NCI-H1694 (cell line): ENCODE data around the gene HCRTR2.
"Not testable (repeated sequence)": the region's sequence is repeated elsewhere in the genome, so short reads cannot be mapped to it uniquely, and the experiment has no call there.

ENCODE experiments used
- DNase-seq: peaks from one replicate; lab custom pipeline; 2025; lab: John Stamatoyannopoulos, UW

HCRTR2 gene

GRCh38 chr6:55174211-55175026 lies at the start of gene HCRTR2:
TSS of gene HCRTR2 (plus strand) at chr6:55174515. CDS start at chr6:55174588, 73 bp downstream.
- no peak for DNase-seq

- no peak for DNase-seq
Observed at GRCh38 chr6:55130806-55131324, 43.5 kb upstream of the HCRTR2 start.

- no peak for DNase-seq
Observed at GRCh38 chr6:55131616-55132015, 42.7 kb upstream of the HCRTR2 start.

- no peak for DNase-seq
Observed at GRCh38 chr6:55136916-55137315, 37.4 kb upstream of the HCRTR2 start.

GRCh38 chr6:55137929-55138693 lies 36.2 kb upstream of the HCRTR2 start:
- no peak for DNase-seq

GRCh38 chr6:55141611-55142010 lies 32.7 kb upstream of the HCRTR2 start:
- no peak for DNase-seq

GRCh38 chr6:55142610-55143009 lies 31.7 kb upstream of the HCRTR2 start:
- no peak for DNase-seq

- DNase-seq: no peak
Observed at GRCh38 chr6:55153284-55153683, 21.0 kb upstream of the HCRTR2 start.

GRCh38 chr6:55158784-55159183 lies 15.5 kb upstream of the HCRTR2 start:
- DNase-seq: not testable (repeated sequence)

- no peak for DNase-seq
Observed at GRCh38 chr6:55167860-55168259, 6.5 kb upstream of the HCRTR2 start.

- no peak for DNase-seq
Observed at GRCh38 chr6:55175078-55176049, 1.0 kb downstream of the HCRTR2 start.

GRCh38 chr6:55176958-55177357 lies 2.6 kb downstream of the HCRTR2 start:
- no peak for DNase-seq

- DNase-seq: no peak
Observed at GRCh38 chr6:55180258-55180657, 5.9 kb downstream of the HCRTR2 start.

- no peak for DNase-seq
Observed at GRCh38 chr6:55182016-55182650, 7.8 kb downstream of the HCRTR2 start.

- no peak for DNase-seq
Observed at GRCh38 chr6:55184782-55185530, 10.6 kb downstream of the HCRTR2 start.

GRCh38 chr6:55198715-55199114 lies 24.4 kb downstream of the HCRTR2 start:
- no peak for DNase-seq

GRCh38 chr6:55199239-55199638 lies 24.9 kb downstream of the HCRTR2 start:
- no peak for DNase-seq

- no peak for DNase-seq
Observed at GRCh38 chr6:55208478-55209458, 34.5 kb downstream of the HCRTR2 start.

- DNase-seq: no peak
Observed at GRCh38 chr6:55210952-55211351, 36.6 kb downstream of the HCRTR2 start.
